GM19468 (cell line): ENCODE measurements around the gene GSTA1.
"Not testable (repeated sequence)": the region's sequence is repeated elsewhere in the genome, so short reads cannot be mapped to it uniquely, and the experiment has no call there.

Experiments
- ATAC-seq: cut with Tn5 transposase; IDR thresholded peaks from one replicate; pipeline ENCODE4 v1.9.1; 2021; ENCODE audit warnings: mild to moderate bottlenecking, moderate library complexity, moderate number of reproducible peaks; ENCODE audit not compliant: unreplicated experiment; ENCODE audit errors: extremely low read depth

GSTA1 gene

GRCh38 chr6:52809777-52810176 lies 6.2 kb upstream of the GSTA1 start:
- ATAC-seq: not testable (repeated sequence)

GRCh38 chr6:52808660-52809059 lies 5.0 kb upstream of the GSTA1 start:
- no peak for ATAC-seq

GRCh38 chr6:52802806-52803205 lies 810 bp downstream of the GSTA1 start:
- ATAC-seq: no peak

GRCh38 chr6:52801188-52801841 lies 2.3 kb downstream of the GSTA1 start:
- ATAC-seq: no peak

- not testable (repeated sequence) for ATAC-seq
Measured at GRCh38 chr6:52799272-52799671, 4.3 kb downstream of the GSTA1 start.

- not testable (repeated sequence) for ATAC-seq
Measured at GRCh38 chr6:52794366-52794765, 9.2 kb downstream of the GSTA1 start.

- ATAC-seq: no peak
Measured at GRCh38 chr6:52790861-52791260, 12.8 kb downstream of the GSTA1 start.

GRCh38 chr6:52789658-52790057 lies 14.0 kb downstream of the GSTA1 start:
- not testable (repeated sequence) for ATAC-seq

- no peak for ATAC-seq
Measured at GRCh38 chr6:52788478-52788877, 15.1 kb downstream of the GSTA1 start.

- ATAC-seq: no peak
Measured at GRCh38 chr6:52787917-52788316, 15.7 kb downstream of the GSTA1 start.

- ATAC-seq: no peak
Measured at GRCh38 chr6:52786249-52786956, 17.2 kb downstream of the GSTA1 start.

- not testable (repeated sequence) for ATAC-seq
Measured at GRCh38 chr6:52782696-52783274, 20.8 kb downstream of the GSTA1 start.

GRCh38 chr6:52782209-52782608 lies 21.4 kb downstream of the GSTA1 start:
- not testable (repeated sequence) for ATAC-seq

GRCh38 chr6:52779237-52779636 lies 24.4 kb downstream of the GSTA1 start:
- no peak for ATAC-seq

GRCh38 chr6:52776711-52777351 lies 26.8 kb downstream of the GSTA1 start:
- not testable (repeated sequence) for ATAC-seq

- ATAC-seq: not testable (repeated sequence)
Measured at GRCh38 chr6:52769399-52769798, 34.2 kb downstream of the GSTA1 start.

- not testable (repeated sequence) for ATAC-seq
Measured at GRCh38 chr6:52767658-52768057, 36.0 kb downstream of the GSTA1 start.

- ATAC-seq: not testable (repeated sequence)
Measured at GRCh38 chr6:52763322-52763916, 40.2 kb downstream of the GSTA1 start, which contains the start of gene GSTA2. GSTA2 (minus strand) TSS chr6:52763475; CDS start chr6:52757947, 5,528 bp downstream.

- ATAC-seq: not testable (repeated sequence)
Measured at GRCh38 chr6:52761673-52762491, 41.7 kb downstream of the GSTA1 start.
